Liver (tissue), 9 donors: ENCODE measurements around the gene CAMKK1. TPM values are rescaled to one million over a fixed set of nuclear protein-coding genes. Genes with fewer than 3 reads are reported as not detected.

ENCODE experiments used
- DNase-seq: peaks from one replicate; pipeline ENCODE4 v3.0.0-alpha.2; 2017; ENCODE audit warnings: low spot score
- H3K27ac ChIP-seq, 2 donors: one replicate each; pipeline ENCODE4 v1.7.0; 2013; ENCODE audit warnings: inconsistent platforms in 2 of 2, low read length in 2 of 2, control low read depth in 1 of 2, low read depth in 1 of 2, mild to moderate bottlenecking in 1 of 2
- H3K27me3 ChIP-seq, 4 donors: one replicate each; pipeline versions ENCODE4 v1.6.1 to v1.7.0; 2013; ENCODE audit warnings: low read length in 3 of 4, inconsistent platforms in 1 of 4, mild to moderate bottlenecking in 1 of 4, moderate library complexity in 1 of 4; ENCODE audit not compliant: control insufficient read depth in 4 of 4, insufficient read depth in 4 of 4
- H3K36me3 ChIP-seq, 4 donors: one replicate each; pipeline versions ENCODE4 v1.6.1 to v1.7.0; 2013; ENCODE audit warnings: low read length in 3 of 4, mild to moderate bottlenecking in 3 of 4, low read depth in 1 of 4, moderate library complexity in 1 of 4; ENCODE audit not compliant: control insufficient read depth in 4 of 4, insufficient read depth in 3 of 4
- H3K4me1 ChIP-seq, 4 donors: one replicate each; pipeline versions ENCODE4 v1.6.1 to v1.7.0; 2013; ENCODE audit warnings: low read length in 3 of 4, mild to moderate bottlenecking in 3 of 4, moderate library complexity in 1 of 4; ENCODE audit not compliant: control insufficient read depth in 4 of 4, insufficient read depth in 4 of 4
- H3K4me3 ChIP-seq, 3 donors: one replicate each; pipeline versions ENCODE4 v1.6.1 to v1.7.0; 2013; ENCODE audit warnings: low read length in 3 of 3, control low read depth in 1 of 3, low read depth in 1 of 3, mild to moderate bottlenecking in 1 of 3
- H3K9ac ChIP-seq, 2 donors: one replicate each; pipeline ENCODE4 v1.7.0; 2013; ENCODE audit warnings: low read length in 2 of 2, mild to moderate bottlenecking in 2 of 2, moderate library complexity in 2 of 2, control low read depth in 1 of 2, low read depth in 1 of 2
- H3K9me3 ChIP-seq, 4 donors: one replicate each; pipeline versions ENCODE4 v1.6.1 to v1.7.0; 2013; ENCODE audit warnings: low read length in 3 of 4; ENCODE audit not compliant: control insufficient read depth in 4 of 4
- ATF3 ChIP-seq: IDR thresholded peaks from 2 replicates; pipeline ENCODE4 v1.6.1; 2016; ENCODE audit warnings: antibody characterized with exemption
- CTCF ChIP-seq: fragments of 150-350 bp; IDR thresholded peaks from 2 replicates; pipeline ENCODE4 v1.5.1; 2017; ENCODE audit warnings: improper control_type of control experiment, low read depth, low read length; ENCODE audit not compliant: missing input control
- EGR1 ChIP-seq, 2 donors: IDR thresholded peaks; 2 replicates each; pipeline ENCODE4 v1.6.1; 2016 to 2018; ENCODE audit warnings: antibody characterized with exemption in 2 of 2, low read depth in 2 of 2
- FOXA1 ChIP-seq: IDR thresholded peaks from 2 replicates; pipeline ENCODE4 v1.6.1; 2016; ENCODE audit warnings: antibody characterized with exemption
- FOXA2 ChIP-seq: IDR thresholded peaks from 2 replicates; pipeline ENCODE4 v1.6.1; 2016; ENCODE audit warnings: antibody characterized with exemption
- GABPA ChIP-seq, 2 donors: IDR thresholded peaks in 1 of 2; conservative IDR thresholded peaks in 1 of 2; 2 replicates each; pipeline ENCODE4 v1.6.1; 2016; ENCODE audit warnings: antibody characterized with exemption in 2 of 2, mild to moderate bottlenecking in 1 of 2, moderate library complexity in 1 of 2
- HNF4A ChIP-seq, 2 donors: conservative IDR thresholded peaks; 2 replicates each; pipeline ENCODE4 v1.6.1; 2016; ENCODE audit warnings: antibody characterized with exemption in 2 of 2, mild to moderate bottlenecking in 2 of 2
- HNF4G ChIP-seq: IDR thresholded peaks from 2 replicates; pipeline ENCODE4 v1.6.1; 2016; ENCODE audit warnings: antibody characterized with exemption
- JUND ChIP-seq, 2 donors: IDR thresholded peaks; 2 replicates each; pipeline ENCODE4 v1.6.1; 2016; ENCODE audit warnings: antibody characterized with exemption in 2 of 2
- MAX ChIP-seq: IDR thresholded peaks from 2 replicates; pipeline ENCODE4 v1.6.1; 2016; ENCODE audit warnings: antibody characterized with exemption
- NR2F2 ChIP-seq: IDR thresholded peaks from 2 replicates; pipeline ENCODE4 v1.6.1; 2016; ENCODE audit warnings: antibody characterized with exemption
- RAD21 ChIP-seq, 2 donors: IDR thresholded peaks; 2 replicates each; pipeline ENCODE4 v1.6.1; 2016; ENCODE audit warnings: antibody characterized with exemption in 2 of 2, mild to moderate bottlenecking in 2 of 2
- REST ChIP-seq: IDR thresholded peaks from 2 replicates; pipeline ENCODE4 v1.6.1; 2016; ENCODE audit warnings: antibody characterized with exemption, mild to moderate bottlenecking
- RXRA ChIP-seq, 2 donors: IDR thresholded peaks; 2 replicates each; pipeline ENCODE4 v1.6.1; 2017 to 2018; ENCODE audit warnings: antibody characterized with exemption in 2 of 2, mild to moderate bottlenecking in 1 of 2
- SP1 ChIP-seq: IDR thresholded peaks from 2 replicates; pipeline ENCODE4 v1.6.1; 2018; ENCODE audit warnings: antibody characterized with exemption, mild to moderate bottlenecking
- TAF1 ChIP-seq: conservative IDR thresholded peaks from 2 replicates; pipeline ENCODE4 v1.6.1; 2016; ENCODE audit warnings: antibody characterized with exemption, mild to moderate bottlenecking
- YY1 ChIP-seq: IDR thresholded peaks from 2 replicates; pipeline ENCODE4 v1.6.1; 2016; ENCODE audit warnings: antibody characterized with exemption, mild to moderate bottlenecking
- ZBTB33 ChIP-seq: IDR thresholded peaks from 2 replicates; pipeline ENCODE4 v1.6.1; 2016; ENCODE audit warnings: antibody characterized with exemption
- WGBS: extraction: QIAGEN DNeasy Blood & Tissue Kit; methylation state at CpG from one replicate; pipeline ENCODE4 v1.1.7; 2013; 5-methylcytosine and 5-hydroxymethylcytosine counted together
- polyA plus RNA-seq, 2 donors: library from polyadenylated mRNA; stranded (reverse) in 1 of 2; unstranded in 1 of 2; fragments of 200-250 nt in 1 of 2; fragments of >200 nt in 1 of 2; fragmentation: Nextera tagmentation in 1 of 2; extraction: Ambion mirVana in 1 of 2; gene quantifications; one replicate each; pipeline versions ENCODE4 v1.2.1 to v1.2.3, GENCODE V29; 2013 to 2015
- total RNA-seq, 2 donors: library from RNA; depleted of rRNA; stranded (reverse); fragments of >200 nt; gene quantifications; one replicate each; pipeline ENCODE4 v1.2.3, GENCODE V29; 2014
- donor health status: healthy.
- donor health status: healthy.
- donor health status: healthy.
- donor health status: healthy.
- donor health status: healthy.

CAMKK1 gene
- total and polyA plus RNA-seq, 4 donors, result 0.24 to 0.67 (median 0.50) TPM

DNA sequence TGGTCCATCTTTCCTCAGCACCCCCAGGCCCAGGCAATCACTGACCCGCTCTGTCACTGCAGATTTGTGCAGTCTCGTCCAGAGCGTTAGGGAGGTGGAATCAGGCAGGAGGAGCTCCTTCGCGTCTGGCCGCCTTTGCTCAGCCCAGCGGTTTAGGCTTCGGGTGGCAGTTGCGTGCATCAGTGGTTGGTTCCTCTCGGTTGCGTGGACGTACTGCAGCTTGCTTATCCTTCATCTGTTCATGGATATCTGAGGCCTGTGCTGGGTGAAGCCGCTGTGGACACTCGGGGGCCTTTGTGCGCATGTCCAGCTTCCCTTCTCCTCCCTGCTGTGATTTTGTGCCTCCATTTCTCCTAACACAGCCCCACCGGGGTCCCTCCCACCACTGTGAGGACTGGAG lies 28.2 kb upstream of the CAMKK1 start:
- Histone ChIP-seq H3K36me3 (no peaks in the 10 kb centered on the region), H3K4me3 (no peak overlapping the region), H3K9ac (no peak overlapping the region), H3K9me3 (no peaks in the 10 kb centered on the region), H3K27me3 (no peaks in the 10 kb centered on the region), H3K27ac (no peak overlapping the region), H3K4me1 (peaks cover 0 to 2% (median 0%) of the 10 kb centered on the region in 4 donors)
- TF ChIP-seq ZBTB33 (no peak), TAF1 (no peak), YY1 (no peak), SP1 (no peak), ATF3 (no peak), EGR1 (IDR thresholded peaks at IDR 0.05; ENCODE audit: low read depth in 2 of 2) (no peak), RAD21 (IDR thresholded peaks at IDR 0.05) (no peak), GABPA (IDR thresholded peaks at IDR 0.05 in 1 of 2, conservative IDR thresholded peaks at IDR 0.05 in 1 of 2) (no peak), FOXA2 (no peak), MAX (no peak), JUND (IDR thresholded peaks at IDR 0.05) (no peak), HNF4G (no peak)
- DNase-seq, result no peak
- 92% methylated on average over 16 of the region's 16 CpGs for WGBS

- no peak for TF ChIP-seq REST
- TF ChIP-seq HNF4G, result no peak
- TF ChIP-seq CTCF, result no peak
- no peak for TF ChIP-seq FOXA2
- TF ChIP-seq RXRA (IDR thresholded peaks at IDR 0.05), result no peak
- TF ChIP-seq YY1, result no peak
- TF ChIP-seq SP1, result no peak
- TF ChIP-seq TAF1, result no peak
- no peak for TF ChIP-seq EGR1 (IDR thresholded peaks at IDR 0.05; ENCODE audit: low read depth in 2 of 2)
- no peak for TF ChIP-seq ZBTB33
- TF ChIP-seq NR2F2, result no peak
- no peak for TF ChIP-seq FOXA1
- TF ChIP-seq GABPA (IDR thresholded peaks at IDR 0.05 in 1 of 2, conservative IDR thresholded peaks at IDR 0.05 in 1 of 2), result no peak
- TF ChIP-seq ATF3, result no peak
- no peak for TF ChIP-seq RAD21 (IDR thresholded peaks at IDR 0.05)
- TF ChIP-seq MAX, result no peak
- TF ChIP-seq JUND (IDR thresholded peaks at IDR 0.05), result no peak
- no peak for TF ChIP-seq HNF4A (conservative IDR thresholded peaks at IDR 0.05)
- H3K27me3 ChIP-seq, result no peaks in the 10 kb centered on the region
- no peaks in the 10 kb centered on the region for H3K9me3 ChIP-seq
- no peaks in the 10 kb centered on the region for H3K36me3 ChIP-seq
- no peak for DNase-seq
- no peak overlapping the region for H3K9ac ChIP-seq
- no peak overlapping the region for H3K27ac ChIP-seq
- WGBS, result 90% methylated on average over 22 of the region's 22 CpGs
- no peak overlapping the region for H3K4me3 ChIP-seq
- H3K4me1 ChIP-seq, result peaks cover 0 to 2% (median 0%) of the 10 kb centered on the region in 4 donors
These were observed 26.3 kb upstream of the CAMKK1 start for GRCh38 chr17:3919123-3919624.
